ENCODE data around the gene USP43. TPM values are rescaled to one million over a fixed set of nuclear protein-coding genes. Genes with fewer than 3 reads are reported as not detected.

The USP43 gene
- total RNA-seq, 2 experiments from 2014 or later = 0.08 to 0.17 TPM

- H3K27me3 Mint-ChIP-seq = peaks cover 9% of the 10 kb centered on the region
- no peak overlapping the region for H3K4me3 Mint-ChIP-seq
- no peaks in the 10 kb centered on the region for H3K36me3 ChIP-seq (ENCODE audit: insufficient read depth, low read length)
- TF ChIP-seq CTCF (IDR thresholded peaks at IDR 0.05) = no peak
- CTCF ChIA-PET = no interaction called here
- no peaks in the 10 kb centered on the region for H3K36me3 Mint-ChIP-seq (ENCODE audit: low read depth)
- H3K9me3 Mint-ChIP-seq = peaks cover 2% of the 10 kb centered on the region
- ATAC-seq (ENCODE audit: poor library complexity) (no peak), DNase-seq (no peak)
- H3K4me1 Mint-ChIP-seq (ENCODE audit: low read depth) = no peaks in the 10 kb centered on the region
- intact Hi-C loops (cut with DNase I, micrococcal nuclease) = no loop called here
- H3K4me1 ChIP-seq (ENCODE audit: insufficient read depth, low read length) = no peaks in the 10 kb centered on the region
- POLR2A ChIA-PET = no interaction called here
- H3K9me3 ChIP-seq (ENCODE audit: control insufficient read depth in 1 of 2, insufficient read depth in 1 of 2, low read length in 2 of 2) = peaks cover 0 to 10% of the 10 kb centered on the region in 2 experiments
- H3K27ac ChIP-seq (ENCODE audit: low read depth in 1 of 2, low read length in 2 of 2) = no peak overlapping the region
- H3K4me3 ChIP-seq (ENCODE audit: low read length) = no peak overlapping the region
- no peaks in the 10 kb centered on the region for H3K27me3 ChIP-seq (ENCODE audit: control insufficient read depth in 1 of 2, insufficient read depth in 2 of 2, low read length in 2 of 2)
- H3K27ac Mint-ChIP-seq = no peak overlapping the region
These were observed 51.1 kb downstream of the USP43 start for GRCh38 chr17:9696279-9697044.

- CTCF ChIA-PET = no interaction called here
- no peak overlapping the region for H3K27ac Mint-ChIP-seq
- Histone ChIP-seq H3K36me3 (ENCODE audit: insufficient read depth, low read length) (no peaks in the 10 kb centered on the region), H3K27me3 (ENCODE audit: control insufficient read depth in 1 of 2, insufficient read depth in 2 of 2, low read length in 2 of 2) (no peaks in the 10 kb centered on the region), H3K4me3 (ENCODE audit: low read length) (no peak overlapping the region), H3K27ac (ENCODE audit: low read depth in 1 of 2, low read length in 2 of 2) (no peak overlapping the region), H3K9me3 (ENCODE audit: control insufficient read depth in 1 of 2, insufficient read depth in 1 of 2, low read length in 2 of 2) (peaks cover 0 to 11% of the 10 kb centered on the region in 2 experiments), H3K4me1 (ENCODE audit: insufficient read depth, low read length) (no peaks in the 10 kb centered on the region)
- H3K27me3 Mint-ChIP-seq = peaks cover 9% of the 10 kb centered on the region
- intact Hi-C loops (cut with DNase I, micrococcal nuclease) = no loop called here
- H3K4me3 Mint-ChIP-seq = no peak overlapping the region
- peaks cover 2% of the 10 kb centered on the region for H3K9me3 Mint-ChIP-seq
- POLR2A ChIA-PET = no interaction called here
- H3K4me1 Mint-ChIP-seq (ENCODE audit: low read depth) = no peaks in the 10 kb centered on the region
- no peak for TF ChIP-seq CTCF (IDR thresholded peaks at IDR 0.05)
- H3K36me3 Mint-ChIP-seq (ENCODE audit: low read depth) = no peaks in the 10 kb centered on the region
- DNase-seq (no peak), ATAC-seq (ENCODE audit: poor library complexity) (no peak)
These were observed 54.8 kb downstream of the USP43 start for GRCh38 chr17:9700136-9700535.

- Histone ChIP-seq H3K4me1 (ENCODE audit: insufficient read depth, low read length) (no peaks in the 10 kb centered on the region), H3K4me3 (ENCODE audit: low read length) (no peak overlapping the region), H3K27me3 (ENCODE audit: control insufficient read depth in 1 of 2, insufficient read depth in 2 of 2, low read length in 2 of 2) (no peaks in the 10 kb centered on the region), H3K9me3 (ENCODE audit: control insufficient read depth in 1 of 2, insufficient read depth in 1 of 2, low read length in 2 of 2) (peaks cover 0 to 10% of the 10 kb centered on the region in 2 experiments), H3K36me3 (ENCODE audit: insufficient read depth, low read length) (no peaks in the 10 kb centered on the region), H3K27ac (ENCODE audit: low read depth in 1 of 2, low read length in 2 of 2) (no peak overlapping the region)
- CTCF ChIA-PET = no interaction called here
- intact Hi-C loops (cut with DNase I, micrococcal nuclease) = no loop called here
- POLR2A ChIA-PET = no interaction called here
- Mint-ChIP-seq H3K27me3 (peaks cover 4% of the 10 kb centered on the region), H3K4me1 (ENCODE audit: low read depth) (no peaks in the 10 kb centered on the region), H3K36me3 (ENCODE audit: low read depth) (no peaks in the 10 kb centered on the region), H3K9me3 (no peaks in the 10 kb centered on the region), H3K27ac (no peak overlapping the region), H3K4me3 (no peak overlapping the region)
- ATAC-seq (ENCODE audit: poor library complexity) (no peak), DNase-seq (no peak)
- TF ChIP-seq CTCF (IDR thresholded peaks at IDR 0.05) = no peak
These were observed 55.6 kb downstream of the USP43 start for GRCh38 chr17:9700754-9701476.
